Measurements from ENCODE around the gene NEUROD2. TPM values are rescaled to one million over a fixed set of nuclear protein-coding genes. Genes with fewer than 3 reads are reported as not detected.

NEUROD2 gene
- total and polyA plus RNA-seq, 7 donors = 0.01 TPM; not detected in 6

DNA sequence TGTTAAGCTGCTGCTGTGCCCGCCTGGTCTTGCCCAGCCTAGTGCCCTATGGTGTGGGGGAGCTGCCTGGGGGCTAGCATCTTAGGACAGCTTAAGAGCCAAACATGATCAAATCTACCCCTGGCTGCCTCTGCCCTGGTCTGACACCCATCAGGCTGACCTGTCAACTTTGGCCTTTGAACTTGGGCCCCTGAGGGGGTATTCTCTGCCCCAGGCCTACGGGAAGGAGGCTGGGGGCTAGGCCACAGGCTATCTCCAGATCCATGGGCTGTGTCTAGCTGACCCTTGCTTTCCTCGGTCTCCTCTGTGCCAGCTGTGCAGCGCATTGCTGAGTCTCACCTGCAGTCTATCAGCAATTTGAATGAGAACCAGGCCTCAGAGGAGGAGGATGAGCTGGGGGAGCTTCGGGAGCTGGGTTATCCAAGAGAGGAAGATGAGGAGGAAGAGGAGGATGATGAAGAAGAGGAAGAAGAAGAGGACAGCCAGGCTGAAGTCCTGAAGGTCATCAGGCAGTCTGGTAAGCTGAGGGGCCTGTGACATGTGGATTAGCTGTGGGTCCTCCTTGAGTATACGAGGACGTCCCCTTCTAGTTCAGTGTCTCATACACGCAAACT is 26.0 kb upstream of the NEUROD2 start:
- WGBS, 3 donors = 69 to 84% (median 72%) methylated on average over 8 of the region's 8 CpGs
- TF ChIP-seq, protein P1, sequence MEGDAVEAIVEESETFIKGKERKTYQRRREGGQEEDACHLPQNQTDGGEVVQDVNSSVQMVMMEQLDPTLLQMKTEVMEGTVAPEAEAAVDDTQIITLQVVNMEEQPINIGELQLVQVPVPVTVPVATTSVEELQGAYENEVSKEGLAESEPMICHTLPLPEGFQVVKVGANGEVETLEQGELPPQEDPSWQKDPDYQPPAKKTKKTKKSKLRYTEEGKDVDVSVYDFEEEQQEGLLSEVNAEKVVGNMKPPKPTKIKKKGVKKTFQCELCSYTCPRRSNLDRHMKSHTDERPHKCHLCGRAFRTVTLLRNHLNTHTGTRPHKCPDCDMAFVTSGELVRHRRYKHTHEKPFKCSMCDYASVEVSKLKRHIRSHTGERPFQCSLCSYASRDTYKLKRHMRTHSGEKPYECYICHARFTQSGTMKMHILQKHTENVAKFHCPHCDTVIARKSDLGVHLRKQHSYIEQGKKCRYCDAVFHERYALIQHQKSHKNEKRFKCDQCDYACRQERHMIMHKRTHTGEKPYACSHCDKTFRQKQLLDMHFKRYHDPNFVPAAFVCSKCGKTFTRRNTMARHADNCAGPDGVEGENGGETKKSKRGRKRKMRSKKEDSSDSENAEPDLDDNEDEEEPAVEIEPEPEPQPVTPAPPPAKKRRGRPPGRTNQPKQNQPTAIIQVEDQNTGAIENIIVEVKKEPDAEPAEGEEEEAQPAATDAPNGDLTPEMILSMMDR (IDR thresholded peaks at IDR 0.05) = no peak
- DNase-seq = no peak

DNA sequence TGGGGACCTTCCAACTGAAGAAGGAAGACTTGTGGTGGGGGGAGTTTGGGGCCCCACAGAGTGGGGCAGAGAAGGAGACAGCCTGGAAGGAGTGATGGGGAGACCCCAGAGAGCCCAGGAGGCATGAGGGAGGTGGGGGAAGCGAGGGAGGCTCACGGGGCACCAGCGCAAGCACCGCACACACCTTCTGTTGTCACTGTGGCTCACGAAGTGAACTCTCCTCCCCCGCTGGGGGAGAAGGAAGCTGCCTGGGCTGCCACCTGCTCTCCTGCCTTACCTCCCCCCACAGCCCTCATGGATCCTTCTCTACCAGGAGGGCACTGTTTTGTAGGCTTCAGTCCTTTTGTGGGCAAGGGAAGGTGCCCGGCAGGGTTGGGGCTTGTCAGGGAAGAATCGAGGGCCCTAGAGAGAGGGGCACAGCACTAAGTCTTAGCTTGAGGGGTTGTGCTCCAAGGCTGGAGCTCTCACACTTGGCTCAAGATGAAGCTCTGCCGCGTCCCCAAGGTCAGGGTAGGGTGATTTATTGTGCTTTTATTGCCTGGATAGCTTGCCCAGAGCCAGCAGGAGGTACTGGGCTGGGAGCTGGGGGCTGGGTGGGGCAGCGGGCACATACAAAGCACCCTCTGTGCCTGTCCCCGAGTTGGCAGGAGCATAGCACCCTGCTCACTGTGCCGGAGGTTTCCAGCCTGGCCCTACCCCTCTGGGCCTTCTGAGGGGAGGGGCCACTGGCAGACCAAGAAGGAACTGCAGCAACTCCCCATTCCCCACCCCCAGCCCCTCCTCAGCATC is 24.6 kb upstream of the NEUROD2 start:
- no peak for DNase-seq
- H3K27me3 ChIP-seq (ENCODE audit: insufficient read depth in 3 of 3, low read length in 2 of 3) = peaks cover 0 to 26% (median 2%) of the 10 kb centered on the region in 3 donors
- 26 to 39% (median 34%) methylated on average over 12 to 13 of the region's 13 CpGs for WGBS, 3 donors
- H3K4me1 ChIP-seq = peaks cover 8% of the 10 kb centered on the region
- no peaks in the 10 kb centered on the region for H3K9me3 ChIP-seq
- no peak for ATAC-seq
- no peak overlapping the region for H3K27ac ChIP-seq
- intact Hi-C loops (cut with DNase I) = no loop called here
- H3K4me3 ChIP-seq = no peak overlapping the region
- no peaks in the 10 kb centered on the region for H3K36me3 ChIP-seq (ENCODE audit: insufficient read depth in 1 of 2, low read depth in 1 of 2)
- TF ChIP-seq, protein P1 (IDR thresholded peaks at IDR 0.05) = no peak

More for the DNA sequence above, 26.0 kb upstream of the NEUROD2 start:
- no peak overlapping the region for H3K27ac ChIP-seq
- no peak overlapping the region for H3K4me3 ChIP-seq
- H3K9me3 ChIP-seq = no peaks in the 10 kb centered on the region
- intact Hi-C loops (cut with DNase I) = no loop called here
- no peaks in the 10 kb centered on the region for H3K36me3 ChIP-seq (ENCODE audit: insufficient read depth in 1 of 2, low read depth in 1 of 2)
- peaks cover 18% of the 10 kb centered on the region for H3K4me1 ChIP-seq
- H3K27me3 ChIP-seq (ENCODE audit: insufficient read depth in 3 of 3, low read length in 2 of 3) = peaks cover 0 to 14% (median 2%) of the 10 kb centered on the region in 3 donors
- no peak for ATAC-seq

DNA sequence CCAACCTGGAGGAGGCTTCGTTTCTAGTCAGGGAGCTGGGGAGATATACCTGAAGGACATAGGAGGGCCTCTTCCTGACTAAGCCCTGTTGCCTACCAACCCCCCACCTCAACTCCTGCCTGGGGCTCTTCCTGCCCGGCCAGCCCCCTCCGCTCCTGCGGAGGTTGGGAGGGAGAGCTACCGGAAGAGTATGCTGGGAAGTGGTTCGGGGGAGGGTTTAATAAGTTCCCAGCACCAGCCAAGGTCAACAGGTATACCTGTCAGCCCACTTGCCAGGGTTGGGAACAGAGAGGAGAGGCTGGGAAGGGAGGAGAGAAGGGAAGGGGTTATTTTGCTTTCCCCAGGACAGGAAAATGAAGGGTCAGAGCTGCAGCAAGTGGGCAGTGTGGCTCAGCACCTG is 23.7 kb upstream of the NEUROD2 start:
- H3K27me3 ChIP-seq (ENCODE audit: insufficient read depth in 3 of 3, low read length in 2 of 3) = peaks cover 0 to 35% (median 10%) of the 10 kb centered on the region in 3 donors
- no peak overlapping the region for H3K4me3 ChIP-seq
- ATAC-seq = no peak
- H3K27ac ChIP-seq = no peak overlapping the region
- intact Hi-C loops (cut with DNase I) = loop anchor here in 1 of 2 donors (2.0 kb wide), 1 partner anchor 119 kb away; no protein-coding TSS in a partner anchor
- peaks cover 12% of the 10 kb centered on the region for H3K4me1 ChIP-seq
- WGBS, 3 donors = 28 to 41% (median 35%) methylated on average over 6 of the region's 6 CpGs
- H3K9me3 ChIP-seq = no peaks in the 10 kb centered on the region
- H3K36me3 ChIP-seq (ENCODE audit: insufficient read depth in 1 of 2, low read depth in 1 of 2) = no peaks in the 10 kb centered on the region
- TF ChIP-seq, protein P1 (IDR thresholded peaks at IDR 0.05) = no peak
- DNase-seq = no peak

DNA sequence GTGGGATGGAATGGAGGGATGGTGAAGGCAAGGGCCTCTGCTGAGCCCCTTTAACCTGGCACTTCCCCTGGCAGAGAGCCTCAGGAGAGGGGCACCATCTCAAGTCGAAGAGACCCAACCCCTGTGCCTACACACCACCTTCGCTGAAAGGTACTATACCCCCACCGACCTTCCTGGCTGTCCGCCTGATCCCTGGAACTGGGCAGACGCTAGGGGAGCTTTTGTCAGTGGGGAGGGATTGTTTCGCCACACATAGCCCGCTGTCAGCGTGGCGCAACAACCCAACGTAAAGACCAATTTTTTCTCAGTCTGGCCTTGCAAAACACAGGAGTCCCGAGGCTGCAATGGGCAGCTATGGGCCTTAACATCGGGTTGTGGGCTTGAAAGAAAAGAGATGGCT is 22.2 kb upstream of the NEUROD2 start:
- Histone ChIP-seq H3K4me1 (peaks cover 5% of the 10 kb centered on the region), H3K9me3 (no peaks in the 10 kb centered on the region), H3K27ac (no peak overlapping the region), H3K36me3 (ENCODE audit: insufficient read depth in 1 of 2, low read depth in 1 of 2) (no peaks in the 10 kb centered on the region), H3K4me3 (no peak overlapping the region), H3K27me3 (ENCODE audit: insufficient read depth in 3 of 3, low read length in 2 of 3) (peaks cover 0 to 46% (median 13%) of the 10 kb centered on the region in 3 donors)
- intact Hi-C loops (cut with DNase I) = loop anchor here in 1 of 2 donors (2.0 to 10.0 kb wide), 2 partner anchors 121 to 235 kb away; partner anchors contain the start of genes IKZF3 and ZPBP2
- DNase-seq (no peak), ATAC-seq (no peak)
- 72 to 81% (median 74%) methylated on average over 12 of the region's 12 CpGs for WGBS, 3 donors
- TF ChIP-seq, protein P1 (IDR thresholded peaks at IDR 0.05) = no peak
